SK-N-SH (cell line): Measurements from ENCODE around the gene CADM2.

Experiments
- CTCF ChIP-seq: fragments of 200-600 bp; sonication (generic); IDR thresholded peaks from 2 replicates; pipeline ENCODE4 v1.6.1; 2017; ENCODE audit warnings: antibody characterized with exemption, mild to moderate bottlenecking, moderate library complexity
- EZH2phosphoT487 ChIP-seq: fragments of 200-600 bp; sonication (generic); IDR thresholded peaks from 2 replicates; pipeline ENCODE4 v1.6.1; 2017; ENCODE audit warnings: low read depth, mixed run types, mild to moderate bottlenecking, antibody characterized with exemption, moderate library complexity, borderline replicate concordance
- FOXM1 ChIP-seq: IDR thresholded peaks from 2 replicates; pipeline ENCODE4 v1.4.0; 2012; ENCODE audit warnings: low read depth, mild to moderate bottlenecking
- GATA2 ChIP-seq: sonication (generic); formaldehyde crosslinking; IDR thresholded peaks from 2 replicates; pipeline ENCODE4 v1.5.0; 2020; ENCODE audit warnings: mild to moderate bottlenecking, missing genetic modification reagents
- JUND ChIP-seq: IDR thresholded peaks from 2 replicates; pipeline ENCODE4 v1.4.0; 2012
- POLR2AphosphoS5 ChIP-seq: IDR thresholded peaks from 2 replicates; pipeline ENCODE4 v1.6.1; 2012; ENCODE audit warnings: low read depth, low read length
- RCOR1 ChIP-seq: fragments of 150-350 bp; IDR thresholded peaks from 2 replicates; pipeline ENCODE4 v1.6.1; 2017; ENCODE audit warnings: antibody characterized with exemption, low read length
- RFX5 ChIP-seq: IDR thresholded peaks from 2 replicates; pipeline ENCODE4 v1.6.1; 2012; ENCODE audit warnings: mild to moderate bottlenecking, improper control_type of control experiment, low read length
- SIN3A ChIP-seq: IDR thresholded peaks from 2 replicates; pipeline ENCODE4 v1.6.1; 2012; ENCODE audit warnings: low read depth, mild to moderate bottlenecking, low read length, moderate library complexity, borderline replicate concordance
- SMC3 ChIP-seq: IDR thresholded peaks from 2 replicates; pipeline ENCODE4 v1.6.1; 2012; ENCODE audit warnings: low read depth, low read length, improper control_type of control experiment
- TAF1 ChIP-seq: IDR thresholded peaks from 2 replicates; pipeline ENCODE4 v1.6.1; 2012; ENCODE audit warnings: low read depth, mild to moderate bottlenecking, low read length, moderate library complexity, borderline replicate concordance
- USF2 ChIP-seq: fragments of 150-350 bp; IDR thresholded peaks from 2 replicates; pipeline ENCODE4 v1.6.1; 2017; ENCODE audit warnings: antibody characterized with exemption, low read length, low read depth, borderline replicate concordance
- ZBTB33 ChIP-seq: IDR thresholded peaks from 2 replicates; pipeline ENCODE4 v1.4.0; 2012; ENCODE audit warnings: low read depth, borderline replicate concordance
- TF ChIP-seq, protein P1 (sequence below): fragments of 150-350 bp; IDR thresholded peaks from 2 replicates; pipeline ENCODE4 v1.6.1; 2016; ENCODE audit warnings: mild to moderate bottlenecking, low read depth, low read length

DNA sequence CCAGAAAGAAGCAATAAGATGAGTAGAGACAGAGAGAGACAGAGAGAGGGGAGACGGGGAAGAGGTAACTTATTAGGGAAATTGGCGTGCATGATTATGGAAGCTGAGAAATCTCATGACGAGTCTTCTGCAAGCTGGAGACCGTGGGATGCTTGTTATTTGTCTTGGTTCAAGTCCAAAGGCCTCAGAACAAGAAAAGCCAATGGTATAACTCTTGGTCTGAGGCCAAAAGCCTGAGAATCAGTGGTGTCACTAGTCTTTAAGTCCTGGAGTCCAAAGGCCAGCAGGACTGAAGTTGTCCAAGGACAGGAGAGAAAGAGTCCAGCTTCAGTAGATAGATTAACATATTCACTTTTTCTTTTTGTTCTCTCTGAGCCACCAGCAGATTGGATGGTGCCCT is 613.6 kb downstream of the CADM2 start:
- TF ChIP-seq TAF1 (no peak), SMC3 (no peak), CTCF (no peak), EZH2phosphoT487 (no peak), USF2 (no peak), ZBTB33 (no peak), RCOR1 (no peak), JUND (no peak), FOXM1 (no peak), SIN3A (no peak), GATA2 (no peak), RFX5 (no peak), POLR2AphosphoS5 (no peak)
- TF ChIP-seq, protein P1, sequence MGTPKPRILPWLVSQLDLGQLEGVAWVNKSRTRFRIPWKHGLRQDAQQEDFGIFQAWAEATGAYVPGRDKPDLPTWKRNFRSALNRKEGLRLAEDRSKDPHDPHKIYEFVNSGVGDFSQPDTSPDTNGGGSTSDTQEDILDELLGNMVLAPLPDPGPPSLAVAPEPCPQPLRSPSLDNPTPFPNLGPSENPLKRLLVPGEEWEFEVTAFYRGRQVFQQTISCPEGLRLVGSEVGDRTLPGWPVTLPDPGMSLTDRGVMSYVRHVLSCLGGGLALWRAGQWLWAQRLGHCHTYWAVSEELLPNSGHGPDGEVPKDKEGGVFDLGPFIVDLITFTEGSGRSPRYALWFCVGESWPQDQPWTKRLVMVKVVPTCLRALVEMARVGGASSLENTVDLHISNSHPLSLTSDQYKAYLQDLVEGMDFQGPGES = no peak
